ENCODE data around the gene SOX13. TPM values are rescaled to one million over a fixed set of nuclear protein-coding genes. Genes with fewer than 3 reads are reported as not detected.
A peak's percentile ranks its signal among the peaks of the same experiment; 100 is the strongest.

The SOX13 gene
- total RNA-seq, 4 donors from 2014 or later: 51.8 to 108 (median 105) TPM

DNA sequence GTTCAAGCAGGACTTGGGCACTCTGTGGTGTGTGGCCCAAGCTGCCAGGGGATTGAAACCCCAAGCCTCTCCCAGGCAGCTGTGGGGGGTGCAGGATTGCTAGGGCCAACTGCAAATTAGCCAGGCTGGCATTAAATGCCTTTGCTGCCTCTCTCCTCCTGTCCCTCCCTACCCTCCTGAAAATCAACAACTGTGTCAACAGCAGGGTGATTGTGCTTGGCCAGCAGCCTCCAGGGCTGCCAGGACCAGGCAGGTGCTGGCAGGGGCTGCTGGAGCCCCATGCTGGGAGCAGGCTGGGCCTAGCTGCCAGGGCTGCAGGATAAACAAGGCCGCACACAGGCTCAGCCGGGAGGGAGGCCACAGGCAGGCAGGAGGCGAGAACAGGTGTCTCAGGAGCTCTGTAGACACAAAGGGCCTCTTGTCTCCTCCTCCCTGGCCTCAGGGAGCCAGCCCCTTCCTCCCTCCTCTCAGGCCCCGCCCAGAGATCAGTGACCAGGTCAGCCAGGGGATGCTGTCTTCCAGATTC lies 11.4 kb downstream of the SOX13 start:
- Histone ChIP-seq H3K36me3 (no peaks in the 10 kb centered on the region), H3K9me3 (no peaks in the 10 kb centered on the region), H3K27ac (peak overlapping the region; percentile 70 to 97 (median 88)), H3K4me3 (no peak overlapping the region), H3K27me3 (no peaks in the 10 kb centered on the region), H3K4me1 (peaks cover 10 to 100% (median 88%) of the 10 kb centered on the region in 4 donors)
- DNase-seq (ENCODE audit: low spot score in 2 of 2): no peak
- no peak for TF ChIP-seq EP300 (IDR thresholded peaks at IDR 0.05)
- TF ChIP-seq POLR2A (IDR thresholded peaks at IDR 0.05): no peak
- TF ChIP-seq, protein P1, sequence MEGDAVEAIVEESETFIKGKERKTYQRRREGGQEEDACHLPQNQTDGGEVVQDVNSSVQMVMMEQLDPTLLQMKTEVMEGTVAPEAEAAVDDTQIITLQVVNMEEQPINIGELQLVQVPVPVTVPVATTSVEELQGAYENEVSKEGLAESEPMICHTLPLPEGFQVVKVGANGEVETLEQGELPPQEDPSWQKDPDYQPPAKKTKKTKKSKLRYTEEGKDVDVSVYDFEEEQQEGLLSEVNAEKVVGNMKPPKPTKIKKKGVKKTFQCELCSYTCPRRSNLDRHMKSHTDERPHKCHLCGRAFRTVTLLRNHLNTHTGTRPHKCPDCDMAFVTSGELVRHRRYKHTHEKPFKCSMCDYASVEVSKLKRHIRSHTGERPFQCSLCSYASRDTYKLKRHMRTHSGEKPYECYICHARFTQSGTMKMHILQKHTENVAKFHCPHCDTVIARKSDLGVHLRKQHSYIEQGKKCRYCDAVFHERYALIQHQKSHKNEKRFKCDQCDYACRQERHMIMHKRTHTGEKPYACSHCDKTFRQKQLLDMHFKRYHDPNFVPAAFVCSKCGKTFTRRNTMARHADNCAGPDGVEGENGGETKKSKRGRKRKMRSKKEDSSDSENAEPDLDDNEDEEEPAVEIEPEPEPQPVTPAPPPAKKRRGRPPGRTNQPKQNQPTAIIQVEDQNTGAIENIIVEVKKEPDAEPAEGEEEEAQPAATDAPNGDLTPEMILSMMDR (IDR thresholded peaks at IDR 0.05): no peak
- WGBS, 2 donors: 43 to 62% methylated on average over 2 to 4 of the region's 4 CpGs

DNA sequence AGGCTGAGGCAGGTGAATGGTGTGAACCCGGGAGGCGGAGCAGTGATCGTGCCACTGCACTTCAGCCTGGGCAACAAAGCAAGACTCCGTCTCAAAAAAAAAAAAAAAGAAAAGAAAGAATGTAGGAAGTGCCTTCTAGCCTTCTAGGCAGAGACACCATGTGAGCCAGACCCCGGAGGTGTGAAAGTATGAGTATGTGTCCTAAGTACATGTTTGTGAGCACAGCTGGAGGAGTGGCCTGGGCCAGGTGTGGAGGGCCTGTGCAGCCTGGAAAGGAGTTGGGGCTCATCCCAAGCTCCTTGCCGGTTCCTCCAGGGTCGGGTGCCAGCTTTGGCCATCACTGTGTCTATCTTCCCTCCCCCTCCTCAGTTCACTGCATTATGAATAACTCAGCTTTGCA lies 13.0 kb downstream of the SOX13 start:
- 72 to 78% methylated on average over 7 of the region's 7 CpGs for WGBS, 2 donors
- H3K4me1 ChIP-seq: peaks cover 10 to 100% (median 85%) of the 10 kb centered on the region in 4 donors
- no peaks in the 10 kb centered on the region for H3K36me3 ChIP-seq
- TF ChIP-seq, protein P1 (IDR thresholded peaks at IDR 0.05): no peak
- TF ChIP-seq EP300 (IDR thresholded peaks at IDR 0.05): no peak
- no peak for TF ChIP-seq POLR2A (IDR thresholded peaks at IDR 0.05)
- DNase-seq (ENCODE audit: low spot score in 2 of 2): no peak
- no peaks in the 10 kb centered on the region for H3K27me3 ChIP-seq
- H3K4me3 ChIP-seq: no peak overlapping the region
- no peaks in the 10 kb centered on the region for H3K9me3 ChIP-seq
- H3K27ac ChIP-seq: peak overlapping the region; percentile 56 to 97 (median 86)

DNA sequence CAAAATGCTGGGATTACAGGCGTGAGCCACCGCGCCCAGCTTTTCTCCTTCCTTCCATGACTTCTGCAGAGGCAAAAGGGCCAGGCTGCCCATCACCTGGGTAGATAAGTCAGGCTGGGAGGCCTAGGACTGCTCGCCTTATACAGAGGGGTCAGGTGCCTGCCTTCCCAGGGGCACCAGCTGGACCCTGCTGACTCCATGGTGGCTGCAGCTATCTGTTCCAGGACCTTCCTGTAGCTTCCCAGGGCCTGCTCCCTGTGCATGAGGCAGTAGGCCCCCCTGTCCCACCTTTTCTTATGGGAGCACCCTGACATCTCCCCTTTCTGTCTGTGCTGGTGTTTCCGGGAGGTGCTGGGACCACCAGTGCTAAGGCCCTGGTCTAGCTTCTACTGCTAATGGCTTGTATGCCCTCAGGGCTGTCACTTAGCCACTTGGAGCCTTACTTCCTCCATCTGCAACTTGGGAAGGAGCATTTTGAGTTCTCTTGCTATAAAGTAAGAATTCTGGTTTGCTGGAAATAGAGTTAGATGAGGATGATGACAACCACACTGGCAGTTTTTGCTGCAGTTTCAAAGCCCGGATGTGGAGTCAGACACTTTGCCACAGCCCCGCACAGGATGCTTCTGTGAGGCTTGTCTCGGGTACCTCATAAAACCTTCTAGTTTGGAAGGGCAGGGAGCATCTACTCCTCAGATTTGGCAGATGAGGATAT lies 14.4 kb downstream of the SOX13 start:
- DNase-seq (ENCODE audit: low spot score in 2 of 2): no peak
- Histone ChIP-seq H3K36me3 (no peaks in the 10 kb centered on the region), H3K4me1 (peaks cover 10 to 100% (median 85%) of the 10 kb centered on the region in 4 donors), H3K9me3 (no peaks in the 10 kb centered on the region), H3K27ac (peak overlapping the region; percentile 76 to 97 (median 92)), H3K4me3 (no peak overlapping the region), H3K27me3 (no peaks in the 10 kb centered on the region)
- TF ChIP-seq POLR2A (IDR thresholded peaks at IDR 0.05) (no peak), EP300 (IDR thresholded peaks at IDR 0.05) (no peak)
- TF ChIP-seq, protein P1 (IDR thresholded peaks at IDR 0.05): no peak
- WGBS, 2 donors: 78 to 85% methylated on average over 8 of the region's 8 CpGs

DNA sequence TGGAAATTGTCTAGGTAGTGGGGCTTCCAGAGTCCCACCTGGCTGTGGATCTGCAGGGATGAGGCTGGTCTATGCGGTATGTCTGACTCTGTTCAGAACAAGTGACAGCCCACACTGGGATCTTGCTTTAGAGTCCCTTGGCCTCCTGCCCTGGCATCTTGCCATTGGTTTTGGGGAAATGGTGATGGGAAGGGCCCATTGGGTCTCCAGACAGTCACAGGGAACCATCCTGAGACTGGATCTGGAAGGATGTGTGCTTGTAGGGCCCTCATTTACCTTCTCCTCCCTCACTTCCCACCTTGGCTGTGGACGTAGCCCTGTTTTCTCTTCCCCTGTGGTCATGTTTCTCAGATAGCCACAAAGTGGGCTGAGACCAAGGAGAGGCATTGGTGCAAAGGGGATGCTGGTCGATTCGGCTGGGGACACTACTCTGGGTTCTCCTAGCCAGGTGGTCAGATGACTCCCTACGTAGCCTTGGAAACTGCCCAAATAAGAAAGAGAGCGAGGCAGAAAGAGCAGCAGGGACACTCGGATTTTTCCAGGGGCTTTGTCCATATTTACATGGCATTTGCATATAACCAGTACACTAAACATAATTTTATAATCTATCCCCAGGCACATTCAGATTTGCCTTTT lies 15.1 kb downstream of the SOX13 start:
- Histone ChIP-seq H3K9me3 (no peaks in the 10 kb centered on the region), H3K36me3 (no peaks in the 10 kb centered on the region), H3K4me1 (peaks cover 10 to 100% (median 80%) of the 10 kb centered on the region in 4 donors), H3K4me3 (peak overlapping the region in 1 of 4 donors; percentile 37), H3K27me3 (no peaks in the 10 kb centered on the region), H3K27ac (peak overlapping the region; percentile 76 to 97 (median 92))
- WGBS, 2 donors: 56 to 58% methylated on average over 7 of the region's 7 CpGs
- peak in 1 of 2 donors; percentile 78 for DNase-seq (ENCODE audit: low spot score in 2 of 2)
- no peak for TF ChIP-seq EP300 (IDR thresholded peaks at IDR 0.05)
- TF ChIP-seq, protein P1 (IDR thresholded peaks at IDR 0.05): no peak
- TF ChIP-seq POLR2A (IDR thresholded peaks at IDR 0.05): no peak

DNA sequence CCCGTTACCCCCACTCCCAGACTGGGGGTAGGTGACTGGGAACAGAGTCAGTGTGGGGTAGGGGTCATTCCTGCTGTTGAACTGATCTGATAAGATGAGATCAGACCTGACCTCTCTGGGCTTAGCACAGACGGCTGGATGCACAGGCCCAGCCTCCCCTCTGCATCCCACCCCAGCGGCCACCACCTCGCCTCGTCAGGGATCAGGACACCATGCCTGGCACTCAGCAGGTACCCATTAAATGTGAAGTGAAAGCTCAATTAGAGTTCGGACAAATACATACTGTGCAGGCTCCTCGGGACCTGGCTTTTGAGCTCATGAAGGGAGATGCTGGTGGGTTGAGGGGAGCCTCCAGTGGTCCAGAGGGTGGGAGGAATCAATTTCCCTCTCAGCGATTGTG lies 15.7 kb downstream of the SOX13 start:
- H3K4me1 ChIP-seq: peaks cover 10 to 100% (median 79%) of the 10 kb centered on the region in 4 donors
- peak overlapping the region; percentile 76 to 97 (median 92) for H3K27ac ChIP-seq
- H3K9me3 ChIP-seq: no peaks in the 10 kb centered on the region
- no peaks in the 10 kb centered on the region for H3K27me3 ChIP-seq
- no peaks in the 10 kb centered on the region for H3K36me3 ChIP-seq
- DNase-seq (ENCODE audit: low spot score in 2 of 2): no peak
- TF ChIP-seq, protein P1 (IDR thresholded peaks at IDR 0.05): no peak
- TF ChIP-seq POLR2A (IDR thresholded peaks at IDR 0.05) (no peak), EP300 (IDR thresholded peaks at IDR 0.05) (no peak)
- peak overlapping the region in 3 of 4 donors; percentile 8 to 37 (median 18) for H3K4me3 ChIP-seq
- WGBS, 2 donors: 48 to 57% methylated on average over 8 of the region's 8 CpGs

Data from tibial nerve (tissue), 4 donors.